NCI-H1105 treated with DMSO at 0.1 percent for 48 hours (cell line): Measurements from ENCODE around the gene IMPG1.

Source experiments
- DNase-seq: peaks from one replicate; lab custom pipeline; 2025; lab: John Stamatoyannopoulos, UW

Gene IMPG1

DNA sequence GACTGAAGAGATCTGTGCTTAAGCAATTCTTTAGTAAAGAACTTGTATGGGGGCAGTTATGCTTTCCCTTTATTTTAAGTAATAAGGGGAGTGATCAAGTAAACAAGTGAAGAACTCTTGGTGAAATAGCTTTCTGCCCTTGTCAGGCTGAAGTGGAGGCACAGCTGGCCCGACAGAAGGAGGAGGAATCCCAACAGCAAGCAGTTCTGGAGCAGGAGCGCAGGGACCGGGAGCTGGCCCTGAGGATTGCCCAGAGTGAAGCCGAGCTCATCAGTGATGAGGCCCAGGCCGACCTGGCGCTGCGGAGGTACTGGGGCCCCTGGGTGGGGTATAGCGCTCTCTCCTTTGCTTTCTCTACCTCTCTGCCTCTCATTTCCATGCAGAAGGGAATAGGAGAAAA lies 180.1 kb downstream of the IMPG1 start:
- DNase-seq = no peak

- no peak for DNase-seq
Measured at GRCh38 chr6:75884822-75885221, 187.6 kb downstream of the IMPG1 start.

- no peak for DNase-seq
Measured at GRCh38 chr6:75882734-75883133, 189.7 kb downstream of the IMPG1 start.

DNA sequence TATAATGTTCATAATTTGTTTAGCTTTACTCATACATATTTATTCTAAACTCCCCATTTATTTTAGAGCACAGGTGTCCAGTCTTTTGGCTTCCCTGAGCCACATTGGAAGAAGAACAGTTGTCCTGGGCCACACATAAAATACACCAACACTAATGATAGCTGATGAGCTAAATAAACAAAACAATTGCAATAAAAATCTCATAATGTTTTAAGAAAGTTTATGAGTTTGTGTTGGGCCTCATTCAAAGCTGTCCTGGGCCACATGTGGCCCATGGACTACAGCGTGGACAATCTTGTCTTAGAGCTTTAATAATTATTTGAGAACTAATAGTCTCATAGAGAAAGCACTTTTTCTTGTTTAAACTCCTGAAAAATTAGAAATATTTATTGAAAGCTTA lies 192.2 kb downstream of the IMPG1 start:
- DNase-seq = no peak

- no peak for DNase-seq
Measured at GRCh38 chr6:75876152-75876551, 196.3 kb downstream of the IMPG1 start.

- DNase-seq = no peak
Measured at GRCh38 chr6:75874224-75874623, 198.2 kb downstream of the IMPG1 start.
